ENCODE measurements around the gene PLEKHG4B. TPM values are rescaled to one million over a fixed set of nuclear protein-coding genes. Genes with fewer than 3 reads are reported as not detected.

The PLEKHG4B gene
- total and polyA plus RNA-seq, 2 of the 4 experiments (the other 2 are of a cell fraction): 1.1 TPM

GRCh38 chr5:82570-82969 is 9.4 kb upstream of the PLEKHG4B start:
- H3K4me1 ChIP-seq (ENCODE audit: control insufficient read depth, insufficient read depth, low read length): peaks cover 6% of the 10 kb centered on the region; the same call in 1 of the 2 replicates
- WGBS, 2 experiments (ENCODE audit: extremely low coverage in 2 of 2, insufficient read length in 1 of 2): no CpG with 5 or more reads among the region's 10 CpGs
- H3K23ac ChIP-seq (ENCODE audit: low read depth, low read length): no peak overlapping the region
- no peak overlapping the region for H4K8ac ChIP-seq (ENCODE audit: low read depth in 2 of 2, low read length in 2 of 2)
- H2BK20ac ChIP-seq (ENCODE audit: low read depth, low read length): no peak overlapping the region
- TF ChIP-seq MAFK (IDR thresholded peaks at IDR 0.05; ENCODE audit: low read depth, low read length) (no peak), MXI1 (IDR thresholded peaks at IDR 0.05; ENCODE audit: borderline replicate concordance, low read depth, low read length) (no peak), FOS (IDR thresholded peaks at IDR 0.05; ENCODE audit: low read depth, low read length) (no peak), RCOR1 (IDR thresholded peaks at IDR 0.05; ENCODE audit: insufficient replicate concordance, low read length) (no peak), CTCF (conservative IDR thresholded peaks at IDR 0.05; ENCODE audit: low read depth, low read length) (no peak), CEBPB (IDR thresholded peaks at IDR 0.05; ENCODE audit: low read depth, low read length) (no peak), USF2 (IDR thresholded peaks at IDR 0.05; ENCODE audit: low read depth, low read length) (no peak), RAD21 (IDR thresholded peaks at IDR 0.05; ENCODE audit: low read length) (no peak), SMC3 (IDR thresholded peaks at IDR 0.05; ENCODE audit: low read depth, low read length) (no peak), CHD1 (IDR thresholded peaks at IDR 0.05; ENCODE audit: low read depth, low read length) (no peak), MAZ (IDR thresholded peaks at IDR 0.05; ENCODE audit: borderline replicate concordance, low read depth, low read length) (no peak), RFX5 (IDR thresholded peaks at IDR 0.05; ENCODE audit: low read depth, low read length) (no peak), NFE2L2 (IDR thresholded peaks at IDR 0.05; ENCODE audit: low read depth, low read length) (no peak), ELK1 (IDR thresholded peaks at IDR 0.05; ENCODE audit: borderline replicate concordance, low read depth, low read length) (no peak), POLR2A (IDR thresholded peaks at IDR 0.05; ENCODE audit: low read depth, low read length) (no peak), BHLHE40 (IDR thresholded peaks at IDR 0.05; ENCODE audit: low read depth, low read length) (no peak)
- no peaks in the 10 kb centered on the region for H4K20me1 ChIP-seq (ENCODE audit: insufficient read depth, low read length)
- peaks cover 39% of the 10 kb centered on the region for H3K27me3 ChIP-seq (ENCODE audit: control insufficient read depth, insufficient read depth, low read length)
- H2AFZ ChIP-seq (replicated peaks; ENCODE audit: low read length, poor library complexity): no peak overlapping the region
- H3K9me1 ChIP-seq (ENCODE audit: insufficient read depth, low read length): no peaks in the 10 kb centered on the region; the same call in 1 of the 2 replicates
- CTCF ChIA-PET: no interaction called here
- no peak overlapping the region for H3K27ac ChIP-seq (ENCODE audit: insufficient read depth, low read length)
- H3K9ac ChIP-seq (ENCODE audit: low read depth, low read length): no peak overlapping the region
- dilution Hi-C loops (cut with HindIII; ENCODE audit: low sequenced_read_pairs, unreplicated experiment) (no loop called here), in situ Hi-C loops (cut with MboI; ENCODE audit: low sequenced_read_pairs) (no loop called here), intact Hi-C loops (cut with micrococcal nuclease) (no loop called here)
- peak; percentile 61 for ATAC-seq (ENCODE audit: low read depth)
- H3K4me3 ChIP-seq (ENCODE audit: insufficient read depth, low read depth, low read length): no peak overlapping the region
- H3K18ac ChIP-seq (ENCODE audit: low read depth, low read length): no peak overlapping the region
- H3K14ac ChIP-seq (replicated peaks; ENCODE audit: low read depth, low read length): no peak overlapping the region
- no TSS peak for BruUV-seq (replicated peaks)
- no peak overlapping the region for H2BK15ac ChIP-seq (ENCODE audit: low read depth, low read length)
- H2BK5ac ChIP-seq (ENCODE audit: low read depth, low read length, poor library complexity, severe bottlenecking): no peak overlapping the region
- no peaks in the 10 kb centered on the region for H3K9me3 ChIP-seq (ENCODE audit: control insufficient read depth, insufficient read depth, low read length)
- peak overlapping the region; percentile 53; the same call in 1 of the 2 replicates for H3K4me2 ChIP-seq (ENCODE audit: low read depth, low read length)
- no peak overlapping the region for H2AK5ac ChIP-seq (ENCODE audit: low read depth, low read length)
- no peak overlapping the region for H4K5ac ChIP-seq (ENCODE audit: low read depth, low read length)
- H4K91ac ChIP-seq (ENCODE audit: insufficient read depth, low read depth, low read length): no peak overlapping the region
- no peak overlapping the region for H3K4ac ChIP-seq (ENCODE audit: low read depth, low read length)
- DNase-seq: no peak
- H3K36me3 ChIP-seq (ENCODE audit: control insufficient read depth, insufficient read depth, low read length): no peaks in the 10 kb centered on the region
- H3K56ac ChIP-seq (ENCODE audit: extremely low read depth, insufficient read depth, low read length): no peak overlapping the region
- no peaks in the 10 kb centered on the region for H3K79me1 ChIP-seq (ENCODE audit: low read depth in 1 of 2, low read length in 2 of 2)
- no peak overlapping the region for H2AK9ac ChIP-seq (replicated peaks; ENCODE audit: low read depth, low read length, poor library complexity)
- no peak overlapping the region for H2BK120ac ChIP-seq (ENCODE audit: low read depth, low read length)
- POLR2A ChIA-PET (ENCODE audit: unreplicated experiment): no interaction called here

All from IMR-90 (cell line).